GM12892 (cell line): ENCODE measurements around the gene MED12L.

Experiments
- DNase-seq: peaks from one replicate; pipeline ENCODE4 v3.0.0; 2011; ENCODE audit not compliant: insufficient read length
- FAIRE-seq: peaks from 2 replicates; lab custom pipeline; 2011; peaks lifted over from hg19 to GRCh38; lab: Jason Lieb, UNC
- POLR2A ChIP-seq: IDR thresholded peaks from 2 replicates; pipeline ENCODE4 v1.6.1; 2011; ENCODE audit warnings: low read depth, low read length, control low read depth
- POLR2AphosphoS5 ChIP-seq: IDR thresholded peaks from 2 replicates; pipeline ENCODE4 v1.6.1; 2011; ENCODE audit warnings: low read depth, low read length, control low read depth
- TAF1 ChIP-seq: IDR thresholded peaks from 2 replicates; pipeline ENCODE4 v1.6.1; 2011; ENCODE audit warnings: low read depth, mild to moderate bottlenecking, control low read depth, low read length, borderline replicate concordance

Gene MED12L

DNA sequence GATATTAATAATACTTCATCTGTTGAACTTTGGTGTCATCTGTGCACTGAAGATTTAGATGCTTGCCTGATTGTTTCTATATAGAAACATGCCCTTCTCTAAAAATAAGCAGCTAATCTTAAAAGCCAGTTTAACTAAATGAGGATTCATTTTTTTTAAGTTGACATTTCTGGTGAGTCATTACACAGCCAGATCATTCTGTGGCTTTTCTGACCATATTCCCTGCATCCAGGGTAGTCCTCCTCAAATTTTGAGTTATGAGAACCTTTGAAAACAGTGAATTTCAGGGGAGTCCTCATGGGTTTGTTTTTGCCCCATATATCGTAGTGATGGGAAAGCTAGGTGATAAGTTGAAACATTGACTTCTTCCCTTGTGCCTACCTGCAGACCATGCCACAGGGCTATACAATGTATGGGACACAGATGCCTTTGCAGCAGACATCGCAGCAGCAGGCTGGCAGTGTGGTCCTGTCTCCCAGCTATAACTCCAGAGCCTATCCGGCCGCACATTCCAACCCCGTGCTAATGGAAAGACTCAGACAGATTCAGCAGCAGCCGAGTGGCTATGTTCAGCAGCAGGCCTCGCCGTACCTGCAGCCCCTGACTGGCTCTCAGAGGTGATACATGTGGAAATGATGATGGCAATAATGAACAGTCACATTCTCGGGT, 325.6 kb downstream of the MED12L start:
- TF ChIP-seq TAF1 (no peak), POLR2AphosphoS5 (no peak), POLR2A (no peak)
- no peak for FAIRE-seq
- DNase-seq, result no peak

DNA sequence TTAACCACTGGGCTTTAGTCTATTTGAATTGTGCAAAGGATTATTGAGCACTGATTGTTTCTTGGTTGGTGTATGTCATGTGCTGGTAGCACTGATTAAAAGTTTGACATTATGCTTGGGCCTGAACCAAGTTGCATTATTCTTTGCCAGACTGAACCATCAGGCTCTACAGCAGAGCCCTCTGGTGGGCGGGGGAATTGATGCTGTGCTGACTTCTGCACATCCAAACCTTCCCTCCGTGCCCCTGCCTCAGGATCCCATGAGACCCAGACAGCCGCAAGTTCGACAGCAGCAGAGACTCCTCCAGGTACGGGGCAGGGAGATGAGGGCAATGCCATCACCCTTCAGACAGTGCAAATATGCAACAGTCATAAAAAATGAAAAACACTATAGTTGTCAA, 327.5 kb downstream of the MED12L start:
- FAIRE-seq (no peak), DNase-seq (no peak)
- TF ChIP-seq POLR2AphosphoS5, result no peak
- no peak for TF ChIP-seq POLR2A
- no peak for TF ChIP-seq TAF1

DNA sequence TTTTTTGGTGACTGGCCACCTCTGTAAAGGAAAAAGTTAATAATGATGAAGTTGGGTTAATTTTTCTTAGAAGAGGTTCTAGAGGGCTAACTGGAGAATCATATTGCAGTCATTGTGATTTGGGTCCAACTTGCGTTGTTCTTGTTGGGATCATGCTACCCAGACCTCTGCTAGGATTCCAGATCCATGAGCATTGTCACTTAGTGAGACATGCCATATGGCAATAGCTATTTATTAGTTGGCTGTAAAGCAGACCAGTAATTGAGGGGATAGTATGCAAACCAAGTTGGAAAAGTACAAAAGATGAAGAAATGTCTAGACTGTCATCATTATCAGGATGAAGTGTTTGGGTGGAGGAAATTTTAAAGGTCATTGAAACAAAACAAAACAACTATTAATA, 329.8 kb downstream of the MED12L start:
- TF ChIP-seq TAF1, result no peak
- no peak for TF ChIP-seq POLR2AphosphoS5
- no peak for TF ChIP-seq POLR2A
- DNase-seq, result no peak
- FAIRE-seq, result no peak

DNA sequence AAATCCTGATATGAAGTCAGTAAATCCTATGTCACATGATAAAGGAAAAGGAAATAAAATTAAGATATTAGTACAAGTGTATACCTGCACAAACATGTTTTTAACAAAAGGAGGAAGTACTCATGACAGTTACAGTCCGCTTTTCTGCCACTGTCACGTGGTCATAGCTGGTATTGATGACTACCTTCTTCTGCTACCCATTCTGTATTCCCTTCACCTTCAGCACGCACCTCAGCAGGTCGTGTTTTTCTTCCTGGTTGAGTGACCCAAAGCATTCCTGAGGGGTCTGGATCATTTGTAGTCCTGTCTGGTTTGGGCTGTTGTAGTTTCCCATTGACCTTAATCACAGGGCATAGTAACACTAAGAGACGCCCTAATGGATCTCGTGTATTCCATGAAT, 334.3 kb downstream of the MED12L start:
- FAIRE-seq (no peak), DNase-seq (no peak)
- TF ChIP-seq TAF1, result no peak
- no peak for TF ChIP-seq POLR2AphosphoS5
- no peak for TF ChIP-seq POLR2A

DNA sequence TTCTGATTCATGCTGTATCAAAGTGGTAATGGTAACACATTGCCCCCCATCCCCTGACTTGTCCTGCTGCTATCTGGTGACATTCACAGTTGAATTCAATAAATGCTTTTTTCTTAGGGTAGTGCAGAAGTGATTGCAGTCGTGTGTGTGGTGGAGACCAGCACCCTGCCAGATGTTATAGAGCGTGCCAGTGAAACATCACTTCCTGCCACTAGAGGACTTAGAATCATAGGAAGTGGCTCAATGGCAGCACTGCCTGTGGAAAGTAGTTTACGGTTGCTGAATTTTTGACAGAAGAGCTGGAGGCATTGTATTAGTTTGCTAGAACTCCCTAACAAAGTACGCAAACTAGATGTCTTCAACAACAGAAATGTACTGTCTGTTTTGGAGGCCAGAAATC, 336.5 kb downstream of the MED12L start:
- FAIRE-seq, result no peak
- DNase-seq, result no peak
- TF ChIP-seq POLR2A (no peak), POLR2AphosphoS5 (no peak), TAF1 (no peak)

DNA sequence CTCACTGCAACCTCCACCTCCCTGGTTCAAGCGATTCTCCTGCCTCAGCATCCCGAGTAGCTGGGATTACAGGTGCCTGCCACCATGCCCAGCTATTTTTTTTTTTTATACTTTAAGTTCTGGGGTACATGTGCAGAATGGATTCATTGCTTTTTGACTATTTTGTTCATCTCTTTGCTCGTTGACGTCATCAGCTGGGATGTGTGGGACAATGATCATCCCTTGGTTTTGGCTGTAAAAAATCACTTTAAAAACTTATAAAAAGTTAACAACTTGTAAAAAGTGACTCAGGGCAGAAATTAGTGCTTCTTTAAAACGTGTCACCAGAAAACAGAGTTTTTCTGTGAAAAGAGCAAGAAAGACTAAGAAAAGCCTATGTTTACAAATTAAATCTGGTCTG, 337.6 kb downstream of the MED12L start:
- FAIRE-seq (no peak), DNase-seq (no peak)
- TF ChIP-seq POLR2A, result no peak
- TF ChIP-seq POLR2AphosphoS5, result no peak
- TF ChIP-seq TAF1, result no peak

DNA sequence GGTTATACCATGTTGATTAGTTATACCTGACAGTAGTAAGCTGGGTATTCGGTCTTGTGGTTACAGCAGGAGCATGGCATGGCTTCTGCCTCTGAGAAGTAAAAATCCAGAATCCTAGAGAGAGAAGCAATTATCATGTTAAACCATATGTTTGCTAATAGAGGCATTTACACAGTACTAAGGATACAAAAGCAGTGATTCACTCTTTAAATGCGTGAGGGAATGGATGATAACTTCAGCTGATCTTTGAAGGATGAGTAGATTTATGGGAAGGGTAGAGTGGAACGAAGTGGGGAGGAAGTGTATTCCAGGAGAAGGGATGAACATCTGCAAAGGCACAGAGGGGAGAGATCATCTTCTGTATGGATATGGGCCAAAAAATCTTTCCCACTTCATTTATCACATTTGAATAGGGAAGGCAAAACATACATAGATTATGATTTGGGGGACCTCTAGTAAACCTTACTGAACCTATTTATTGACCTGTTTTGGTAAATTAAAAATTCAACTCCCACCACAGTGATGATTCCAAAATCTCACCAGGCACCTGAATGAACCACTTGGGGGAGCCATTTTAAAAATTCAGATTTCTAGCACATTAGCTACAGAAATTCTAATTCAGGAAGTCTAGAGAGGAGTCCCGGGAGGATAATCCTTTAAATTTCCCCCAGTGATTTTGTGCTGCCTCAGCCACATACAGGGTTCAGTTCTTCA, 340.3 kb downstream of the MED12L start:
- FAIRE-seq, result no peak
- no peak for DNase-seq
- TF ChIP-seq POLR2A (no peak), POLR2AphosphoS5 (no peak), TAF1 (no peak)

DNA sequence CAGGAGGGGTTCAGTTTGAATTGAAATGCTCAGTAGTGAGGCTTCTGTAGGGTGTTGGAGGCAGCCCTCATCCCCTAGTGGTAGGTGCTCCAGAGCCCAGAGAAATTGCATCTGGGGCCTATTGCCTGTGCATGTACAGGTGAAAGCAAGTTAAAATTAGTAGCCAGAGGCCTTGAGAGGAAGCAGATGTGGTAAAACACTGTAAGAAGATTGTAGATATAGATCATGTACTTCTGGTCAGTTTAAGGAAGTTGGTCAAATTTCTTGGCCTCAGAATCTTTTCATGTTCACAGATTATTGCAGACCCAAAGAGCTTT, 340.8 kb downstream of the MED12L start:
- DNase-seq (no peak), FAIRE-seq (no peak)
- TF ChIP-seq TAF1 (no peak), POLR2AphosphoS5 (no peak), POLR2A (no peak)

DNA sequence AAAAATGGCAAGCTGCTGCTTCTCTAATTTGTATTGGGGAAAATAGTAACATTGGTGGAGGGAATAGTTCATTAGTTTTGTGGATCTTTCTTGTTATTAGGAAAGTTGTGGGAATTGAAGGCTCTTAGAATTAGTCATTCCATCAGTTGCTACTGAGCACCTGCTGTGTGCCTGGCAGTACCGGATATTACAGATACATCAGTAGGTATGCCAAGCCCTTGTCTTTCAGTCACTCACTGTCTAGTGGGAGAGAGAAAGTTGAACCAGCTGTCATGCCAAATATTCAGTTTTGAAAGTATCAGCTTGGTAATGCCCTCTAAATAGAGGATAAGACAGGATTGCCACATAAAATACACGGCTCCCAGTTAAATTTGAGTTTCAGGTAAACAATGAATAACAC, 342.9 kb downstream of the MED12L start:
- no peak for TF ChIP-seq POLR2A
- FAIRE-seq, result no peak

DNA sequence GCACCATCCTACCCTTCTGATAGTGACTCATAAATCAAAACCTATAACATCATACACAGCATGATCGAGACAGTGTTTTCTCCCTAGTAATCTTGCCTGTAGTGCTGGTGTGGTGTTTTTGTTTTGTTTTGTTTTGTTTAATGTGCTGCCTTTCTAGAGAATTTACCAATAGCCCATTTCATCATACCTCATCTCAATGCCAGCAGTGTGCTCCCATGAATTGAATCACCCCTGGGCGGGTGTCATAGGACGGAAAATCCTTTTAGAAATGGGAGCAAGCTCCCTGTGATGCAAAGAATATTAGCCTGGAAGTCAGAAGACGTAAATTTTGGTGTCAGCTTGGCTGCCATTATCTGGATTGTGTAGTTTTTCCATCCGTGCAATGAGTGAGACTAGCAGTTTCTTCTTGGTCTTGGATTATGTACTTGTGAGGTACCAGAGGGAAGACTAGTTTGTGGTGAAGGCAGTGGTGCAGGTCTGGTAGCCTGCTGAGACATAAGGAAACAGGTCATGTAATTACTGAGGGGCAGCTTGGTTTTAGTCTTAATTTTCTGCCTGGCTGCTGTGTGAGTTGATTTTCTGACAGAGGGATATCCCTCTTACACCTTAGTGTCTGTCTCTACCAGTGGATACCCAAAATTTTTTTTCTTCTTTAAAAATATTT, 345.5 kb downstream of the MED12L start:
- DNase-seq (no peak), FAIRE-seq (peak; percentile 84)
- TF ChIP-seq POLR2A, result no peak
- TF ChIP-seq TAF1, result no peak
- no peak for TF ChIP-seq POLR2AphosphoS5

More for the DNA sequence above, 342.9 kb downstream of the MED12L start:
- no peak for DNase-seq

DNA sequence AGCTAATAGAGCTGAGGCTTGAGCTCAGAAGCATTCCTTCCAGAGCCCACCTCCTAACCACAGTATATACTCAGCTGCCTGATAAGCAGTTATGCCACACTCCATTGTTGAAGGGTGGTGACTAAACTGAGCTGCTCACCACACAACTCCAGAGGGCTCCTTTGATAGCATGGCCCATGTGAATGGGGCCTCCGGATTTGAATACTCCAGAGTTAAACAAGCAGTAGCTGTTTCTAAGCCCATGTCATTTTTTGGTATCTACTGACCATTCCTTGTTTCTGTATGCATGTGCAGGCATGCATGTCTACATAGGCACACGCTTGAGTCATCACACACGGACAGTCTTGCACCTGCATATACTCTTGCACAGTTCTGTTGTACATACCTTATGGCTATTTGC, 346.5 kb downstream of the MED12L start:
- no peak for DNase-seq
- peak; percentile 24 for FAIRE-seq
- no peak for TF ChIP-seq POLR2AphosphoS5
- no peak for TF ChIP-seq POLR2A
- TF ChIP-seq TAF1, result no peak

DNA sequence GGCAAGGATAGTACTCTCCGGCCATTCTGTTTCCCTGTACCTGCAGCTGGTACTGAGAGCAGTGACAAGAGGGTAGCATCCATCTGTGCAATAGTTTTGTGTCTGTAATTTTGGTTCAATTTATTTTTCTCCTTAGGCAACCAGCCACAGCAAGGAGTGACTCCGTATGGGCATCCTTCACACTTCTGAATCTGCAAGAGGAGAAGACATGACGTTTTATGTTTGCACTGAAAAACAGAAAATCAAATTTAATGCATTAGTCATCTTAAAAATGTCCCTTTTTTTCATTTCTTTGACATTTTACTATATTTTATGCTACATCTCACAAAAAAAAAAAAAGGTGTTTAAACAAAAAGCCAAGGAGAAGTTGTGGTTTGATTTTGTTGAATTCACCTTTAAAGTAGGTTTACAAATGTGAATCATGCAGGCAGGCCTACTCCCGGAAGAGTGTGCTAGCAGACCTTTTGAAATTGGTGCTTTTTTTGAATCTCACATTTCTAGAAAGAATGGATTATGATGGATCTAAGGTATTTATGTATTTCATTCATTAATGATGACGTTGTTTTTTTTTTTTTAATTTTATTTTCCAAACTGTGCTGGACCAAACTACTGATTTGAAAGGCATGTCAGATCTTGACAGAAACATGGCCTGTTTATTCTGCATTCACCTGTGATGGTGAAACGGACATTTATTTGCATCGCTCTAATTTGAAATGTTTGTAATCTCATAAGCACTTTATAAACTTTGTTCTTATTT, 347.3 kb downstream of the MED12L start:
- FAIRE-seq (no peak), DNase-seq (no peak)
- TF ChIP-seq POLR2A (no peak), TAF1 (no peak), POLR2AphosphoS5 (no peak)
